Tibial nerve (tissue), 4 donors: ENCODE results near the gene ZCCHC24. TPM values are rescaled to one million over a fixed set of nuclear protein-coding genes. Genes with fewer than 3 reads are reported as not detected.
A peak's percentile ranks its signal among the peaks of the same experiment; 100 is the strongest.

ENCODE experiments used
- DNase-seq, 2 donors: peaks; one replicate each; pipeline ENCODE4 v3.0.0-alpha.2; 2019; ENCODE audit warnings: low spot score in 2 of 2
- H3K27ac ChIP-seq, 4 donors: fragments of 200-600 bp; sonication (generic) in 3 of 4; one replicate each; pipeline ENCODE4 v1.5.1; 2017 to 2019; ENCODE audit warnings: mild to moderate bottlenecking in 1 of 4
- H3K27me3 ChIP-seq, 2 donors: fragments of 200-600 bp; sonication (generic) in 1 of 2; one replicate each; pipeline versions ENCODE4 v1.5.1 to v1.6.0; 2017 to 2019
- H3K36me3 ChIP-seq, 3 donors: fragments of 200-600 bp; sonication (generic); one replicate each; pipeline ENCODE4 v1.5.1; 2018 to 2019
- H3K4me1 ChIP-seq, 4 donors: fragments of 200-600 bp; sonication (generic) in 3 of 4; one replicate each; pipeline ENCODE4 v1.5.1; 2017 to 2019
- H3K4me3 ChIP-seq, 4 donors: fragments of 200-600 bp; sonication (generic) in 3 of 4; one replicate each; pipeline ENCODE4 v1.5.1; 2017 to 2019; ENCODE audit warnings: mild to moderate bottlenecking in 1 of 4, moderate library complexity in 1 of 4
- H3K9me3 ChIP-seq, 4 donors: fragments of 200-600 bp; sonication (generic) in 3 of 4; one replicate each; pipeline ENCODE4 v1.5.1; 2017 to 2019
- CTCF ChIP-seq, 5 experiments: fragments of 200-600 bp in 3 of 5; fragments of 450-650 bp in 2 of 5; sonication (generic) in 3 of 5; IDR thresholded peaks; one replicate each; pipeline ENCODE4 v1.5.1; 2016 to 2019; ENCODE audit warnings: antibody characterized with exemption in 5 of 5, mild to moderate bottlenecking in 3 of 5, moderate library complexity in 2 of 5
- EP300 ChIP-seq, 2 donors: sonication (generic); formaldehyde crosslinking; IDR thresholded peaks; one replicate each; pipeline ENCODE4 v1.6.1; 2017; ENCODE audit warnings: antibody characterized with exemption in 2 of 2, mild to moderate bottlenecking in 1 of 2
- POLR2A ChIP-seq, 2 donors: fragments of 450-650 bp; IDR thresholded peaks; one replicate each; pipeline ENCODE4 v1.6.1; 2017; ENCODE audit warnings: antibody characterized with exemption in 2 of 2, mild to moderate bottlenecking in 2 of 2, moderate library complexity in 2 of 2
- WGBS, 2 donors: methylation state at CpG; one replicate each; pipeline ENCODE4 v1.1.5; 2018; 5-methylcytosine and 5-hydroxymethylcytosine counted together
- total RNA-seq, 4 donors: library from RNA; depleted of rRNA; stranded (reverse); fragments of >200 nt; gene quantifications; one replicate each; pipeline ENCODE4 v1.1.0, GENCODE V29; 2016

Gene ZCCHC24
- total RNA-seq, 4 donors from 2014 or later: 122 to 165 (median 138) TPM

- Histone ChIP-seq H3K4me3 (no peak overlapping the region), H3K4me1 (peaks cover 0 to 20% (median 10%) of the 10 kb centered on the region in 4 donors), H3K9me3 (no peaks in the 10 kb centered on the region), H3K27me3 (no peaks in the 10 kb centered on the region), H3K36me3 (peaks cover 0 to 84% (median 22%) of the 10 kb centered on the region in 3 donors), H3K27ac (no peak overlapping the region)
- 90 to 91% methylated on average over 7 to 11 of the region's 11 CpGs for WGBS, 2 donors
- TF ChIP-seq CTCF (IDR thresholded peaks at IDR 0.05): no peak
- TF ChIP-seq EP300 (IDR thresholded peaks at IDR 0.05): no peak
- TF ChIP-seq POLR2A (IDR thresholded peaks at IDR 0.05): no peak
- no peak for DNase-seq
Measured at GRCh38 chr10:79352035-79352877, 93.2 kb downstream of the ZCCHC24 start.

GRCh38 chr10:79351332-79351731 lies 94.1 kb downstream of the ZCCHC24 start:
- TF ChIP-seq EP300 (IDR thresholded peaks at IDR 0.05): no peak
- TF ChIP-seq POLR2A (IDR thresholded peaks at IDR 0.05): no peak
- TF ChIP-seq CTCF (IDR thresholded peaks at IDR 0.05): no peak
- Histone ChIP-seq H3K36me3 (peaks cover 0 to 74% (median 22%) of the 10 kb centered on the region in 3 donors), H3K4me3 (no peak overlapping the region), H3K27ac (no peak overlapping the region), H3K4me1 (peaks cover 0 to 26% (median 10%) of the 10 kb centered on the region in 4 donors), H3K9me3 (no peaks in the 10 kb centered on the region), H3K27me3 (no peaks in the 10 kb centered on the region)
- WGBS, 2 donors: 86 to 94% methylated on average over 10 to 12 of the region's 13 CpGs
- no peak for DNase-seq

GRCh38 chr10:79350407-79351154 lies 94.8 kb downstream of the ZCCHC24 start:
- WGBS, 2 donors: 87 to 89% methylated on average over 19 of the region's 21 CpGs
- no peaks in the 10 kb centered on the region for H3K27me3 ChIP-seq
- no peak for DNase-seq
- peaks cover 0 to 26% (median 10%) of the 10 kb centered on the region in 4 donors for H3K4me1 ChIP-seq
- peaks cover 0 to 67% (median 22%) of the 10 kb centered on the region in 3 donors for H3K36me3 ChIP-seq
- no peak overlapping the region for H3K4me3 ChIP-seq
- no peaks in the 10 kb centered on the region for H3K9me3 ChIP-seq
- TF ChIP-seq POLR2A (IDR thresholded peaks at IDR 0.05) (no peak), CTCF (IDR thresholded peaks at IDR 0.05) (no peak), EP300 (IDR thresholded peaks at IDR 0.05) (no peak)
- no peak overlapping the region for H3K27ac ChIP-seq

GRCh38 chr10:79349766-79350406 lies 95.5 kb downstream of the ZCCHC24 start:
- peaks cover 0 to 60% (median 22%) of the 10 kb centered on the region in 3 donors for H3K36me3 ChIP-seq

GRCh38 chr10:79349072-79349491 lies 96.3 kb downstream of the ZCCHC24 start:
- H3K27ac ChIP-seq: peak overlapping the region in 2 of 4 donors; percentile 78 to 90
- no peaks in the 10 kb centered on the region for H3K9me3 ChIP-seq
- no peak for DNase-seq
- no peak for TF ChIP-seq POLR2A (IDR thresholded peaks at IDR 0.05)
- no peak for TF ChIP-seq CTCF (IDR thresholded peaks at IDR 0.05)
- TF ChIP-seq EP300 (IDR thresholded peaks at IDR 0.05): no peak
- peaks cover 0 to 26% (median 10%) of the 10 kb centered on the region in 4 donors for H3K4me1 ChIP-seq
- no peaks in the 10 kb centered on the region for H3K27me3 ChIP-seq
- no peak overlapping the region for H3K4me3 ChIP-seq
- H3K36me3 ChIP-seq: peaks cover 0 to 52% (median 22%) of the 10 kb centered on the region in 3 donors
- 87 to 93% methylated on average over 5 to 6 of the region's 6 CpGs for WGBS, 2 donors

More at GRCh38 chr10:79349766-79350406, 95.5 kb downstream of the ZCCHC24 start:
- WGBS, 2 donors: 72 to 82% methylated on average over 6 of the region's 6 CpGs
- H3K27me3 ChIP-seq: no peaks in the 10 kb centered on the region
- H3K4me1 ChIP-seq: peaks cover 0 to 26% (median 10%) of the 10 kb centered on the region in 4 donors
- DNase-seq: no peak
- no peak overlapping the region for H3K4me3 ChIP-seq
- H3K9me3 ChIP-seq: no peaks in the 10 kb centered on the region
- TF ChIP-seq POLR2A (IDR thresholded peaks at IDR 0.05) (no peak), EP300 (IDR thresholded peaks at IDR 0.05) (no peak)
- H3K27ac ChIP-seq: no peak overlapping the region
